GM21381 (cell line): ENCODE results near the gene CELSR2.
"Not testable (repeated sequence)": the region's sequence is repeated elsewhere in the genome, so short reads cannot be mapped to it uniquely, and the experiment has no call there.

Source experiments
- ATAC-seq: cut with Tn5 transposase; IDR thresholded peaks from one replicate; pipeline ENCODE4 v1.9.1; 2021; ENCODE audit warnings: mild to moderate bottlenecking, moderate library complexity; ENCODE audit not compliant: unreplicated experiment

CELSR2 gene

GRCh38 chr1:109277434-109278204, 28.3 kb downstream of the CELSR2 start:
- ATAC-seq = no peak

GRCh38 chr1:109279615-109280278, 30.4 kb downstream of the CELSR2 start:
- no peak for ATAC-seq

DNA sequence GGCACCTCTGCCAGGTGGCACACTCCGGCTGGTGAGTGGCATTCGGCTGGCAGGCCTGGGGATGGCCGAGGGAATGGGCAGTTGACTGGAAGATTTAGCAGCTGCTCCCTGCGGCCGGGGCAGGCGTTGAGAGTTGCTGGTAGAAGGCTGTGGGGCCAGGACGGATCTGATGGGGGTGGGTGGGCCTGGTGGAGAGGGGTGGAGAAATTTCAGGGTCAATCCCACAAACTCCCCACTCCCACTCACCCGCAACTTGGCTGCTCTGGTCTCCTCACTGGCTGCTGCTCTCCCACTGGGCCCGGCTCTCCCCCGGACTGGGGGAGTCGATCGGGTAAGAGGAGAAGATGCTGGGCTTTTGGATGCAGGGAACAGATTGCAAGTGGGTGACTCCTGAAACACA, 31.5 kb downstream of the CELSR2 start:
- ATAC-seq = no peak

DNA sequence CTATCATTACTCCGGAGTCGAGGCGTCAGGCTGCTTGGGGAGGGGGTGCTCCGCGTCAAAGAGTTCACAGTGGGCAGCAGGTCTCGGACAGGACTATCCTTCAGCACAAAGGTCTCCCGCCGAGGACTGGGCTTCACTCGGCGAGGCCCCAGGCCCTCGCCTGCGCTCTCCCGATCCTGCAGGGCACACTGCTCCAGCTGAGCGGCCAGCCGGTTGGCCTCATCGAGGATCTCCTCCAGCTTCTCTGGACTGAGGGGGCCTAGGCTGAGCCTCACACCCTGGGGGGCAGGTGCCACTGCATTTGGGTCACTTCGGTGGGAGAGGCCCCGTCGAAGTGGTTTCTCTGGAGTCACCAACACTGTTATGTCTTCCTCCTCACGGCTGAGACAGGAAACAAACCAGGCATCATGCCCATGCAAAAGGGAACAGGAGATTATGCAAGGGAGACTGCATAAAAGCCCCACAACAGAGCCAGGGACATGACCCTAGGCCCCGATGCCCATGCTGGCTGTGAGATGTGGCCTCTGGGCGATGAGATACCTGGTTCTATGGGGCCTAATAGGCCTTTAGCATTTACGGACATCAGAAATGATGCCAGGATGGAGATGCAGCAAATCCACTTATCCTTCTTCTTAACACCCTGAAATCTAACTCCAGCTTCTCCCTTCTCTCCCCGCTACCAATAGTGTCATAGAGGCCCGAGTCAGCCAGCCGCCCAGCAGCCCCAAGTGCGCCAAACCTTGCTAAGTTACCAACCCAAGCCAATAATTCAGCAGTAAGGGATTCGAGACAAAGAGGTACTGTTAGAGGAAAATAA, 32.5 kb downstream of the CELSR2 start:
- ATAC-seq = no peak

DNA sequence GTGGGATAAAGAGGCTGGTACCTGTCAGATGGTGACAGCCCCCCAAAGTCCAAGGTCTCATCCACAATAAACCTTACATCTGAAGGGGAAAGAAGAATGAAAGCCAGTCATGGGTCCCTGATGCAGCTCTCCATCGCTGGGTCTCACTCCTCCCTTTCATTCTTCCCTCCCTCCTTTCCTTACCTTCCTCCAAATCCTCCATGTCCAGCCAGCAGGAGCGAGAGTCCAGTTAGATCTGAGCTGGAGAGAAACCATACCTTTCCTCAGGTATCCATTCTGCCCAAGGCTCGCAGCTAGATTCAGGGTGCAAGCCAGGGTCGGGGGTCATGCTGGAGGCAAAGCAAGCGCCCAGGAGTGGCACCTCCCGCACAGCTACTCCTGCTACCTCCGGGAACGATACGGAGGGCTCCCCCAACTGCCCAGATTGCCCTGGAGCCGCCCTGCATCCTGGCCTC, 33.2 kb downstream of the CELSR2 start:
- no peak for ATAC-seq

DNA sequence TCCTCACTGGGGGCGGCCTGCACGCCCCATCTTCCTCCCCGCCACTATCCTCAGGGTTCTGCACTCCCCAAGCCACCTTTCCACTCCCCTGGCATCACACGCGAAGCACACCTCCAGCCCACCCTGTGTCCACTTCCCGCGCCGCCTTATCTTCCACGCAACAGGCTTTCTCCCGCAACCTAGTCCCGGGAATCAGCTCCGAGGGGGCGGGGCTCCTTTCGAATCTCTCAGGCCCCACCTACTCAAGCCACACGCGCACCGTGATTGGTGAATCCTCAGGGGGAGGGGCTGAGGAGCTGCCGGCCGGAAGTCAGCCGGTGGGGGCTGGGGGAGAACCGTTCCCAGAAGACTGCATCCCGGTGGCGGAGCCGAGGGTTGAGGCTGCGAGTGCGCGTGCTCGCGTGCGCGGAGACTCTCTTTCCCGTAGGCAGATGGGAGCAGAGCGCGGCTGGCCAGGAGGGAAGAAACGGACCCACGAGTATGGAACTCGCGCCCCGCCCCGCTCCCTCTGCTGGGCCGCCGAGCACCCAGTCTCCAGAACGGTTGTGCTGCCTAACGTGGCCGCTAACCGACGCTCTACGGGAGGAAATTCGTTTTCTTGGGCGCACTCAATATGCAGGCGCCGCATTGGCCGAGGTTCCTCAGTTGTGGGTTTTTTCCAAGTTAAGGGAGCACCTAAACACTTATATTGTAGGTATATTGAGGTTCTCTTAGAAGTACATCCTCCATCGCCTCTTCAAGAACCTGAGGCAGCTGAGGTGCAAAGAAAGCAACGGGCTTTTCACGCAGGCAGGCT, 33.8 kb downstream of the CELSR2 start, which contains the start of gene PSRC1:
PSRC1 (minus strand) TSS at position 194 of the 796 bp plus-strand sequence.
- ATAC-seq = peak; percentile 92

DNA sequence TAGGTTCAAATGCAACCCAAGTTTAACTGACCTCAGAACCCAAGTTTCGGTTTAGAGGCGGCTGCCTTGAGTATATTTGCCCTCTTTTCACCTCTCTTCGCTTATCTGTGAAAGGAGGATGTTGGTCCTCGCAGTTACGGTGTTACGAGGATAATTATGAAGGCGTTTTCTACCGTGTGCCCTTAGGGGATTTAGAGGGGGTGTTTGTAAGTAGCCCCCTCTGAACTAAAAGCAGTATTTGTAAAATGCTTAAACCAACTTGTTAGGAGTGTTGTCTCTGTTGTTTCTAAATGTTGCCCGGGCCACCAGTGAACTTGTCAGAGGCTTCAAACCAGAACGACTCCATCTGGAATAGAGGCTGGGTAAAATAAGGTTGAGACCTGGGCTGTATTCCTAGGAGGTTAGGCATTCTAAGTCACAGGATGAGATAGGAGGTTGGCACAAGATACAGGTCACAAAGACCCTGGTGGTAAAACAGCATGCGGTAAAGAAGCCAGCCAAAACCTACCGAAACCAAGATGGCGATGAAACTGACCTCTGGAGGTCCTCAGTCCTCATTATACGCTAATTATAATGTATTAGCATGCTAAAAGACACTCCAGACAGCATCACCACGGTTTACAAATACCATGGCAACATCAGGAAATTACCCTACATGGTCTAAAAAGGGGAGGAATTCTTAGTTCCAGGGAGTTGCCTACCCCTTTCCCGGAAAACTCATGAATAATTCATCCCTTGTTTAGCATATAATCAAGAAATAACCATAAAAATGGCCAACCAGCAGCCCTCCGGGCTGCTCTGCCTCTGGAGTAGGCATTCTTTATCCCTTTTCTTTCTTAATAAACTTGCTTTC, 34.6 kb downstream of the CELSR2 start:
- ATAC-seq = no peak

GRCh38 chr1:109286762-109287161, 37.4 kb downstream of the CELSR2 start:
- ATAC-seq = not testable (repeated sequence)

GRCh38 chr1:109290137-109290536, 40.8 kb downstream of the CELSR2 start:
- no peak for ATAC-seq

DNA sequence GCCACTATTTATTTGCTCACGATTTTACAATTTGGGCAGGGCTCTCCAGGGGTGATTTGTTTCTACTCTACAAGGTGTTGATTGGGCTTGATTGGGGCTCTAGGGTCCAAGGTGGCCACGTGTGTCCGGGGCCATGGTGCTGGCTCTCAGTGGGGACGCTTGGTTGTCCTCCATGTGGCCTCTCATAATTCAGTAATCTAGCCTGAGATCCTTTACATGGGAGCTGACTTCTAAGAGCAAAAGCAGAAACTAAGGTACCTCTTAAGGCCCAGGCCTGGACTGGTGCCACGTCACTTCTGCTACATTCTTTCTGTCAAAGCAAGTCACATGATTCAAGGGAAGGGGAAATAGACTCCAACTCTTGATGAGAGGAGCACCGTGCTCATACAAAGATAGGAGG, 41.7 kb downstream of the CELSR2 start:
- no peak for ATAC-seq

GRCh38 chr1:109292364-109292763, 43.0 kb downstream of the CELSR2 start:
- no peak for ATAC-seq

DNA sequence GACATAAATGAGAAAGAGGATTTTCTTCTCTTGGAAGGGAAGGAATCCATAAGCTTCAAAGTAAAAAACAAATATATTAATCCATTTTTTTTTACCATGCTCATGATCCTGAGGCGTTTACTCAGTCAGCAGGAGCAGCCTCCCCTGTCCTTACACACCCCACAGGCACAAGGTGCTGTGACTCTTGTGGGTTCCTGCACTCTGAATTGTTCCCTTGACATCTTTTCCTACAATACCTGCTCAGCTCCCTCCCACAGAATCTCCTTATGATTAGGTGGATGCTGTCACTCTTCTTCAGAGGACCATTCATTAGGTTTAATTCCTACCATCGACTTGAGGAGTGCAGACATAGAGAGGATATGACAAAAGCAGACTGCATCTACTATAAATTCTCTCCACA, 43.7 kb downstream of the CELSR2 start:
- no peak for ATAC-seq

GRCh38 chr1:109294481-109294880, 45.1 kb downstream of the CELSR2 start:
- no peak for ATAC-seq

DNA sequence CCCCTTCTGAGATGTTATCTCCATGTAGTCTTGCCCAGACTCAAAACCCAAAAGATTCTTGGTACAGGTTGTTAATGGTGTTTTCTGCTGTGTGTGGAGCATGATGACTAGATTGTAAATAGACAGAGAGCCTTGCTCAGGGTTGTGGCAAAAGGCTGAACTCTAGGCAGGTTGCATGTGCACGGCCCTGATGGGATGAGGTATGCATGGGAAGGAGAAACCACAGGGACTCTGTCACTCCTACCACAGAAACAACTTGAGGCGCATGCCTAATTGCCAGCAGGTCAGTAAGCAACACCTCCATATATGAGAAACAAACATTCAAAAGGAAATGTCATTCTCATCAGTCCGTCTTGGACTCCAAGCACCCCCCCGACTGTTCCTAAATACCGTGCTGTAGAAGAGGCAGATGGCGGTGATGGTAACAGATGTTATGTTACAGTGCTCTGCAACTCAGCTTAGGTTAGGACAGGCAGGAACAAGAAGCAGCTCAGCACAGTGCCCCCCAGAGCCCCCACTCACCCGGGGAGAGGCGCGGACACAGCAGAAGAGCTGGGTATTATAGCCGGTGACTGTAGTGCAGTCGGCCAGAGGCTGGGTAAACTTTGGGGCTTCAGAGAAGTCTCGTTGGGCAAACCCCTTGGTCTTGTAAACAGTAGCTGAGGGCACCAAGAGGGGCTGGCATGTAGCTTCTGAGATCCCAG, 46.5 kb downstream of the CELSR2 start:
- no peak for ATAC-seq

DNA sequence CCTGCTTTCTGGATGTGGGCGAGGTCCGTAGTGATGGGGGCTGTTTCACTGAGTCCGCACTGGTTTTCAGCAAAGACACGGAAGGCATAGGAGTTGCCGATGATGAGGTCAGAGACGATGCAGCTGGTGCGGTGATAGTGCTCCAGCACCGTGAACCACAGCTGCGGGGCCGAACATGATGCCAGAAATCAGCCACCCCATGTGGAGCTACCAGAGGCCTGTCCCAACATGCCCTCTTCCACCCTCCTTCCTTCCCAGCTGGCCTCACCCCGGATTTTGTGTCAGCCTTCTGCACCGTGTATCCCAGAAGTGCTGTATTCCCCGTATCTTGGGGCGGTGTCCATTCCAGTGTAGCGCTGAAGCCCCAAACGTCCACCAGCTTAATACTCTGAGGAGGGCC, 47.4 kb downstream of the CELSR2 start:
- ATAC-seq = no peak

DNA sequence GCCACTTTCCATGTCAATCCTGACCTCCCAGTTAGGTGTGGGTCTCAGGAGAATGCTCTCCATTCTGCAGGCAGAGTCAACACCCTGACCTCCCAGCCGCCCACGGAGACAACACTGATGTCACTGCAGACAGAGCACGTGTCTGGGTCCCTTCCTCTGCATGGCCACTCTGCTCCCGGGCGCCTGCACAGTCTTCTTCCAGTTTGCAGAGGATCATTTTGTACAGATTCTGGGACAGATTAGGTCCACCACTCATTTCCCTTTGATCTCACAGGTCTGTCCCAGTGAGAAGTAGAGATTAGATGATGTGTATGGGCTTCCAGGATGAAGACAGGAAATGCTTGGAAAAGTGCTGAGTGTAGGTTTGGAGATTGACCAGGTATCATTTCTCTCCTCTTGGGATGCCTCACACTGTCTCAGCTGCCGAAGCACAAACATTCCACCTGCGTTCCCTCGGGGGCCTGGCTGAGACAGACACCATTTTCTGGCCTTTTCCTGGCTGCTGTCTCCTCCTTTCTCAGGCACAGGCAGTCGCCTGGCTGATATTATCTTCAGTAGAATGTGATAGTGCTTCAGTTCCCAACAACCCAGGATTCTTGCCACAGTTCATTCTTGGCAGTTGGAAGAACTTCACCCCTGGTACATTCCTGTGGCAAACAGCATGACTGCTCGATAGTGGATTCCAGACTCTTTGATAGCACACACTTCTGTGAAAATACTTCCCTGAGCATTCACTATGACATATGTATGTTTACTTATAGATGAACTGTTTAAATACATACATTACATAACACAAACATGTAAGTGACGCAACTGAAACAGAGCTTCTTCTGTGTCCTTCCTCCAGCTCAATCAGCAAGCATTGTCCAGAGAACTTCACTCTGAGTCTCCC, 49.6 kb downstream of the CELSR2 start:
- ATAC-seq = no peak

DNA sequence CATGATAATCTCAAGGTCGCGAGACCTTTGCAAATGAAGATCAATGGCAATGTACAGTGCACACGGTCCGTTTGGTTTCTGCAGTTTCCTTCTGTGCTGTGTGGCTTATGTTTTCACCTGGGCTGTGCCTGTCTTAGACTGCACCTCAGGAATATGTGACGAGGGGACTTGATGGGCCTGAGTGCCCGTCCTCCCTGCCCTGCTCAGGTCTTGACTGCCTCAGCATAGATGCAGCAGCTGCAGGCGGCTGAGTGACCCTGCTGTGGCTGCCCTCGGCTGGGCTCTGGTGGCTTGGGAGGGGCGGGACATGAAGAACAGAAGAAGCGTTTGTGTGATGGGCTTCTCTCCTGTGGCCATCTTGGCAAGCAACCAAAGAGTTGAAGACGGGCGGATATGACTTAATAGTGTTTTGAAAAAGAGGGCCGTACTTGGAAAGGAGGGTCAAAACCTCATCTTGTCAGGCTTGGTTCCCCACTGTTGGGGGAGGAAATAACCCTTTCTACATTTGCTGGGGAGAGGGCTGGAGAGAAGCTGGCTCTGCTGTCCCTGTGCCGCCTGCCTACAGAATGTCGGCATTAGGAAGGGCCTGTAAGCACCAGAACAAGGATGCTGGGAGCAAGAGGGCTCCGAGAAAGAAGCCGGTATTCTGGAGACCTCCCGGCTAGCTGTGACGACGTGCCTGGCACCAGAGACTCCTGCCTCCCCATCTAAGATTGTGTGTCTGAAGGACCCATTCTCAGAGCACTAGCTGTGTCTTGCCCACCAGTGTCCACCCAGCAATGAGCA, 50.4 kb downstream of the CELSR2 start:
- no peak for ATAC-seq
